GM18505 (cell line): ENCODE results near the gene SH2D3C.

ENCODE experiments used
- ATAC-seq: cut with Tn5 transposase; IDR thresholded peaks from one replicate; pipeline ENCODE4 v1.9.1; 2021; ENCODE audit not compliant: unreplicated experiment
- POLR2A ChIP-seq: IDR thresholded peaks from 4 replicates; pipeline ENCODE4 v1.6.1; 2011; ENCODE audit warnings: borderline replicate concordance; ENCODE audit not compliant: insufficient read depth, insufficient read length; ENCODE audit errors: extremely low read depth

Gene SH2D3C

DNA sequence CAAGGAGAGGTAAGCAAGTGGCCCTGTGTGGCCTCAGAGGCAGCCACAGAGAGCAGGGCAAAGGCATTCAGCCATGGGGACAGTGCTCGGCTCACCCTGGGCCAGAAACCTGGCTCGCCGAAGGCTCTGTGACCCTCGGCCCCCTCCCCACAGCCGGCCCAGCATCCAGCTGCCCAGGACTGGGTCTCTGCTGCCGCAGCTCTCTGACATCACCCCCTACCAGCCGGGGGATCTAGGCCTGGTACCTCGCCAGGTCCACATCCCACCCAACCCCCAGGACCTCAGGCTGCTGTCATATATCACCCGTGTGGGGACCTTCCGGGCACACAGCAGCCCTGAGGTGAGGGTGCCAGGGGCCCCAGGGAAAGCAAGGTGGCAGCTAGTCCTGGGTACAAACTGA, 65.6 kb downstream of the SH2D3C start:
- TF ChIP-seq POLR2A: no peak
- ATAC-seq: no peak

DNA sequence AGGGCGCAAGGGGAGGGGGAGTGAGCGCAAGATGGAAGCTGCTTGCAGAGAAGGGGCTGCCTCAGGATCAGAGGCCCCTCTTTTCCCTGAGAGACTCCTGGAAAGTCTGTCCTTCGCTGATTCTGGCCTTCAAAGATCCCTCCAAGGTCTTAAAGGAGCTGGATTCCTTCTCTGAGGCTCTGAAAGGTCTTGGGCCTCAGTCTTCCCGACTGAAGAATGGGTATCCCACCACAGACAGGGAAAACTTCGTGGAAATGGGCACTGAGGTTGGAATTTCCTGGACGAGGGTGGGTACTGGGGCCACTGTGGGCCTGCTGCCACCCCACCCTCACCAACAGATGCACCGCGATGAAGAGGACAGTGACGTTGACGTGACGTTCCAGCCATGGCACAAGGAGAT, 66.1 kb downstream of the SH2D3C start:
- ATAC-seq: no peak
- no peak for TF ChIP-seq POLR2A

DNA sequence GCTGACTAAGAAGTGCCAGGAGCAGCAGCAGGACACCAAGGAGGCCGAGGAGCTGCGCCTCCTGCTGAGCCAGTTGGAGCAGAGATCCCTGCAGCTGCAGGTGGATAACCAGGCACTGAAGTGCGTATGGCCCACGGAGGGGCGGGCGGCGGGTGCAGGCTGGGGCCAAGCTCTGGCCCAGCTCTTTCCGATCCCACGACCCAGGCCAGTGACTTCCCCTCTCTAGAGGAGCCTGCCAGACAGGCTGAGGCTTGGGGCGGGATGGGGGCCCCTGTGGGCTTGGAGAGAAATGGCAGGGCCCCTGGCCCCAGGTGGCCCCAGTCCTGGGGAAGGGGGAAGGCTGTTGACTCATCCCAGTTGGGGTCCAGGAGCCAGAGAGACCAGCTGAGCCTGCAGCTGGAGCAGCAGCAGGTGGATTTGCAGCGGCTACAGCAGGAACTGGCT, 66.6 kb downstream of the SH2D3C start:
- no peak for TF ChIP-seq POLR2A
- no peak for ATAC-seq

DNA sequence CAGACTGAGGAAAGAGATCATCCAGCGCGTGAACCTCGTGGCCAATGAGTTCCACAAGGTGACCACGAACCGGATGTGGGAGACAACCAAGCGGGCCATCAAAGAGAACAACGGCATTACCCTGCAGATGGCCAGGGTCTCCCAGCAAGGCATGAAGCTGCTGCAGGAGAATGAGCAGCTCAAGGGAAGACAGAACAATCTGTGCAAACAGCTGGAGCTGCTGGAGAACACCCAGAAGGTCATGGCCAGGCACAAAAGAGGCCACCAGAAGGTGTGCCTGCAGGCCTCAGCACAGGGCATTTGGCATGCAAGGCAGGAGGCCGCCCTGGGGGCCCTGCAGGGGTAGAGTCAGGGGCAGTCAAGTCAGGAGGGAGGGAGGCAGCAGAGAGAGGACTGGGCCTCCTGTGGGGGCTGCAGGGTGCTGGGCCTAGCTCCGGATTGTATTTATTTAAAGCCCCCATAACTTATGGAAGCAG, 67.2 kb downstream of the SH2D3C start:
- no peak for ATAC-seq
- TF ChIP-seq POLR2A: no peak

DNA sequence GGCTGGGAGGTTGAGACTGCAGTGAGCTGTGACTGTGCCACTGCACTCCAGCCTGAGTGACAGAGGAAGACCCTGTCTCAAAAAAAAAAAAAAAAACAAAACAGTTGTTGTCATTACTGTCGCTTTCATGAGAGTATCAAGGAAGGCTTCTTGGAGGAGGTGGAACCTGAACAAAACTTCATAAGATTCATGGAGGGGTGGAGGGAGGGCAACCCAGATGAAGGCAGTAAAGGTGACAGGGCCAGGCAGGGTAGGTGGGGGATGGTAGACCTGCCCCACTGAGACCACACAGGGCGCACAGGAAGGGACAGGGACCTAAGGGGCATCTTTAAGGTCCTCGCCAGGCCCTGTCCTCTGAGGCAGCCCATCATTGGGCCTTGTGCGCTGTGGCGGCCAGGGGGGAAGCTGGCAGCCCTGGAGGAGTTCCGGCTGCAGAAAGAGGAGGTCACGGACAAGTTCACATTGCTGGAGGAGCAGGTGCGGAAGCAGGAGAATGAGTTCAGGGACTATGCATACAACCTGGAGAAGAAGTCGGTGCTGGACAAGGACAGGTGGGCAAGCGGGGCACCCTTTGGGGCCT, 68.2 kb downstream of the SH2D3C start:
- TF ChIP-seq POLR2A: no peak
- ATAC-seq: no peak

DNA sequence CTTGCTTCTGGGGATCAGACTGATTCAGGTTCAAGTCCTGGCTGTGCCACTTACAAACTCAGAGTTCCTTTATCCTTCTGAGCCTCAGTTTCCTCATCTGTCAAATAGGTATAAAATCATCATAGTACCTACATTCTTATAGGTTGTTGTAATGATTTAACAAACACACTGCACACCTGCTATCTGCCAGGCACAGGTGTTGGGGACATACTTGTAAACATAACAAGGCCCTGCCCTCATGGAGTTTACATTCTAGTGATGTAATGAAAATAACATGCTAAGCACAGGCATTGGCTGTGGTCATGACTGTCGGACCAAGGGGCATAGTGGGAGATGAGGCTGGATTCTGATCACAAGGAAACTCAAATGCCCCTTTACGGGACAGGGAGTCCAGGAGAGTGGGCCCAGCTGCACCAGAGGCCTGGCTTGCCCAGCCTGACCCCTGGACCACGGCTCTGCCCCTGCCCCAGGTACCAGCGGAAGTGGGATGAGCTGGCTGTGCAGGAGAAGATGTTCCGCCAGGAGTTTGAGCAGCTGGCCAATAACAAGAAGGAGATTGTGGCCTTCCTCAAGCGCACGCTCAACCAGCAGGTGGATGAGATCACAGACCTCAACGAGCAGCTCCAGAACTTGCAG, 69.4 kb downstream of the SH2D3C start:
- TF ChIP-seq POLR2A: no peak
- ATAC-seq: no peak

DNA sequence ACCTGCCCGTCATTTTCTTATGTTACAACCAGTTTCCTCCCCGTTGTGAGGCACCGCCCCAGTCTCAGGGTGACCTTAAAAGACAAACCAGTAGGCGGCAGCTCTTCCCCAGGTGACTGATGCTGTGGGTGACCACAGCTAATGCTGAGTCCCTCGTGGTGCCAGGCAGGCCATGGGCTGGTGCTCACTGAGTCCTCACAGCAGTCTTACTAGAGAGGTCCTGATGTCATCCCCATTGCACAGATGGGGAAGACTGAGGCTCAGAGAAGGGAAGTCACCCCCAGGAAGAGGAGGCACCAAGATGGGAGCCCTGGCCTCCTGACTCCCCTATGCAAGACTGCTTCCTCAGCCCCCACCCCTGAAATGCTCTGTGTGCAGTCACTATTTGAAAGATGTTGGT, 70.7 kb downstream of the SH2D3C start:
- no peak for TF ChIP-seq POLR2A
- ATAC-seq: no peak

DNA sequence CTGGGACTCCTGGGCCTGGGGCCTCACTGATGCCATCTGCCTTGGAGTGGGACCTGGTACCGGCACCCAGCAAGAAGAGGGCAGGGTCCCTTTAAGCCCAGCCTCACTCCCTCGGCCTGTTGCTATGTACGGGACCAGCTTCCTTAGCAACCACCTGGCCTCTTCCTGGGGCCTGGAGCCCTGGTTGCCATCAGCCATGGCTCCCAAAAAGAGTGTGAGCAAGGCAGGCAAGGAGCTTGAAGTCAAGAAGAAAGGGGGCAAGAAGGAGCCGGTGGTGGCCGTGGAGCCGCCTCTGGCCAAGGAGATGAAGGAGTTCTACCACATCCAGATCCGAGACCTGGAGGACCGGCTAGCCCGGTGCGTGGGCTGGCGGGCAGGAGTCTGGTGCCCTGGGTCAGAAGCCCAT, 71.6 kb downstream of the SH2D3C start, which contains the start of gene CFAP157:
TSS of gene CFAP157 (plus strand) at position 153 of the 406 bp plus-strand sequence. CDS start at position 197, 44 bp downstream.
- no peak for TF ChIP-seq POLR2A
- ATAC-seq: no peak

DNA sequence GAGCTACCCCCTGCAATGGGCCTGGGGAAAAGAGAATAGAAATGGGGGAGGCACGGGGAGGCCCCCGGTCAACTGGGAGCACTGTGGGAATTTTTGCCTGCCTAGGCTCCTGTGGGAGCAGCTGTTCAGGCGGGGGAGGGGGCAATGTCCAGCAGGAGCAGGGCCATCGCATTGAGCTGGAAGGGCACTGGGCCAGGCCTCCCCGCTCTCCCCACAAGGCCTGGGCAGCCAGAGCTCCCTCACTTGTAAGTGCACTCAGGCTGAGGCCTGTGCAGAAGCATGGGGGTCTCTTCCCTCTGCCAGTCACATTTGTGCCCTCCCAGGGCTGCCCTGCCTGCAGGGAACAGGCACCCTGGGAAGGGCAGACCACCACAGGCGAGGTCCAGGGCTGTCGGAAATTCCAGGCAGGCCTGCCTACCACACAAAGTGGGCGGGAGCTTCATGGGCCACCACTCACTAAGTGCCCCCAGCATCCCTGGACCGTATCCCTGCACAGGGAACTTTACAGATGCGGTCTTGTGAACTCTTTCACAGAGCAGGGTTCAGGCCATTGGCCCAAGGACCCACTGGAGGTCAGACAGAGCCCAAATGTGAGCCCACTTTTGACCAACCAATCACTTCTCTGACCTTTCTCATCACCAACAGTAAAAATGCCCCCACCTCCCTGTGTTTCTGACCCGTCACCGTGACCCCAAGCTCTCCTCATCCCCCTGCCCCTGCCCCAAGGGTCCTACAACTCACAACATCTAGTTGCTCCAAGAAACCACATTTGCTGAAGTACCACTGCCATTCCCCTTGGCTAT, 72.7 kb downstream of the SH2D3C start:
- no peak for TF ChIP-seq POLR2A
- ATAC-seq: no peak

DNA sequence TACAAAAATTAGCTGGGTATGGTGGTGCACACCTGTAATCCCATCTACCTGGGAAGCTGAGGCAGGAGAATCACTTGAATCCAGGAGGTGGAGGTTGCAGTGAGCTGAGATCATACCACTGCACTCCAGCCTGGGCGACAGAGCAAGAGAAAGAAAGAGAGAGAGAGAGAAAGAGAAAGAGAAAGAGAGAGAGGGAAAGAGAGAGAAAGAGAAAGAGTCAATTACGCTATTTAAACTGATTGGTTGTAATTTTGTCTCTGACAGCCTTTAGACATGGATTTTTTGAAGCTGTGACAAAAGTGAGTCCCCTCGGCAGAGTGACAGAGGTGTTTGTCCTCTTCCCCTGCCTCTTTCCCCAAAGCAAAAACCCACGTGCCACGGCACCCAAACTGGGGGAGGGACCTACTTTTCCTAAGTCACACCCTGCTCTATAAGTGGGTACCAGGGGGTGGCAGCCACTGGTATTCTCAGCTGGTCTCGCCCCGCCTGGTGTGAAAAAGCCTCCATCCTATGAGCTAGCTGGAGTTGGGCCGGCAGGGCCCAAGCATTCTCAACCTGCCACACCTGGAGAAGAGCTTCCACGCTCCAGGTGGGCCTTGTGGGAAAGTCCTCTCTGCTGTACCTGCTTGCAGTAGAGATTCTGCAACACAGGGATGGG, 75.0 kb downstream of the SH2D3C start:
- ATAC-seq: no peak
- TF ChIP-seq POLR2A: no peak

DNA sequence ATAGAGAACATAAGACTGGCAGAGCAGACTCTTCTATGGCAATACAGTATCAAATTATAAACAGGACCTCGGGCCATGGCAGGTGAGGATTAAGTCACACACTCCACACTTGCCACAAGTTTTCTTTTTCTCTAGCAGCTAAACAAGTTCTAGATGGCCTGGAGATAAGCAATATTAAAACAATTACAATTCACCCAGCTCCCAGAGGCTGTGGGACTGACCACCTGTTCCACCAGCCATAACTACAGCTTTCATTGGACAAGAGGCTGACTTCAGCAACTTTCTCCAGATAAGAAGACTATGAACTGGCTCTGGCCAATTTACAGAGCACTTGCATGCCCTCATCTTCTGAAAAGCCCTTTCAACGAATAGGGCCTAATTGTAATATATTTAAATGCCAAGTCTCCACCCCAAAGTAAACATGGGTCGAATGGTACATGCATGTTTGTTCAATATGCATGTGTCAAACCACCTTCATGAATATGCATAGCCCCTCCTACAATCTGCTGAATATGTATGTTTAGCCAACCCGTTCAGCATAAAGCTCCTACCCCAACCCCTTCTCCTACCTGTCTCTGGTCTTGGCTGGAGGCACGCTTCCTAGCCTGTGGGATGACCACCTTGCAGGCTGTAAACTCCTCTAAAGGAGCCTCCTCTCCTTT, 77.7 kb downstream of the SH2D3C start:
- TF ChIP-seq POLR2A: no peak
- ATAC-seq: no peak

DNA sequence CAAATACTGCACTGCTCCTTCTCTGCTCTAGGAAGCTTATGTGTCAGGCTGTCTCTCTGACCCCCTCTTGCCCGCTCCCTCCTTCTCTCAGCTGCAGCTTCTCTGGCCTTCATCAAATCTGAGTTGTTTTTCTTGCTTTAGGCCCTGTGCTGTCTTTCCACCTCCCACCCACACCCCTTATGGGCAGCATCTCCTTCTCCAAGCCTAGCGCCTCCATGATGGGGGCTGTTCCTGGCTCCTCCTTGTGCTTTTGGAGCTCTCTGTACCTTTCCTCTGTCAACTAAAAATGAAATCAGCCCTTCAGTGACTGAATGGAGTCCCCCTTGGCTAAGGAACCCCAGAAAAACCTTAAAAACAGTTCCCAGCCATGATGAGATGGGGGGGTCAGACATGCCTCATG, 78.3 kb downstream of the SH2D3C start:
- no peak for TF ChIP-seq POLR2A
- no peak for ATAC-seq
